T-cell (primary cell): ENCODE results near the gene GLTP. TPM values are rescaled to one million over a fixed set of nuclear protein-coding genes. Genes with fewer than 3 reads are reported as not detected.

Experiments used
- ATAC-seq, 4 experiments: fragments of 200-7000 bp in 3 of 4; fragments of 150-1000 bp in 1 of 4; cut with Tn5 transposase; replicated peaks in 1 of 4; 1 replicate in 3 of 4; 2 replicates in 1 of 4; pipeline ENCODE4 v1.10.0; 2021; ENCODE audit warnings: moderate library complexity in 3 of 4, mild to moderate bottlenecking in 2 of 4, moderate number of reproducible peaks in 1 of 4
- CTCF ChIA-PET, 2 donors: fragments of 300-600 bp; sonication (Branson Sonifier 250); formaldehyde crosslinking; loops; one replicate each; lab custom pipeline; 2022; ENCODE audit warnings: antibody characterized with exemption in 2 of 2; lab: Charles Lee
- POLR2A ChIA-PET, 2 donors: fragments of 300-600 bp; sonication (Branson Sonifier 250); formaldehyde crosslinking; loops; one replicate each; lab custom pipeline; 2022; ENCODE audit warnings: antibody characterized with exemption in 2 of 2; lab: Charles Lee
- DNase-seq, 35 experiments: peaks; one replicate each; pipeline versions ENCODE4 v3.0.0 to v3.0.0-alpha.2; 2013 to 2023
- H3K27ac ChIP-seq: one replicate; pipeline ENCODE4 v1.5.1; 2013; ENCODE audit warnings: low read length
- H3K27me3 ChIP-seq, 2 experiments: replicated peaks in 1 of 2; 1 replicate in 1 of 2; 2 replicates in 1 of 2; pipeline versions ENCODE4 v1.6.1 to v1.7.0; 2013; ENCODE audit warnings: low read length in 1 of 2, mixed read lengths in 1 of 2; ENCODE audit not compliant: control insufficient read depth in 2 of 2, insufficient read depth in 2 of 2; ENCODE audit errors: extremely low read depth in 1 of 2
- H3K36me3 ChIP-seq, 2 donors: 1 replicate in 1 of 2; 2 replicates in 1 of 2; pipeline versions ENCODE4 v1.6.1 to v1.7.0; 2013; ENCODE audit warnings: low read length in 1 of 2; ENCODE audit not compliant: control insufficient read depth in 2 of 2, insufficient read depth in 1 of 2; ENCODE audit errors: extremely low read depth in 1 of 2
- H3K4me1 ChIP-seq, 2 experiments: 1 replicate in 1 of 2; 2 replicates in 1 of 2; pipeline versions ENCODE4 v1.6.1 to v1.7.0; 2013; ENCODE audit warnings: low read length in 2 of 2, mixed read lengths in 1 of 2; ENCODE audit not compliant: insufficient read depth in 2 of 2, control insufficient read depth in 1 of 2; ENCODE audit errors: extremely low read depth in 1 of 2
- H3K4me3 ChIP-seq, 2 donors: 1 replicate in 1 of 2; 2 replicates in 1 of 2; pipeline versions ENCODE4 v1.5.1 to v1.7.0; 2013; ENCODE audit warnings: mild to moderate bottlenecking in 2 of 2, low read length in 1 of 2, moderate library complexity in 1 of 2; ENCODE audit not compliant: control insufficient read depth in 1 of 2; ENCODE audit errors: extremely low read depth in 1 of 2
- H3K9me3 ChIP-seq: 2 replicates; pipeline ENCODE4 v1.7.0; 2013
- H3K27ac Mint-ChIP-seq, 2 donors: one replicate each; pipeline ENCODE4 v1.8.0; 2020 to 2021; ENCODE audit warnings: mild to moderate bottlenecking in 2 of 2, mixed read lengths in 2 of 2
- H3K27me3 Mint-ChIP-seq, 2 donors: one replicate each; pipeline ENCODE4 v1.8.0; 2021 to 2022; ENCODE audit warnings: mixed read lengths in 2 of 2
- H3K36me3 Mint-ChIP-seq: one replicate; pipeline ENCODE4 v1.8.0; 2021; ENCODE audit warnings: mixed read lengths
- H3K4me1 Mint-ChIP-seq, 3 donors: one replicate each; pipeline ENCODE4 v1.8.0; 2020 to 2022; ENCODE audit warnings: mixed read lengths in 3 of 3, mild to moderate bottlenecking in 1 of 3
- H3K4me3 Mint-ChIP-seq, 3 donors: one replicate each; pipeline ENCODE4 v1.8.0; 2020 to 2022; ENCODE audit warnings: mild to moderate bottlenecking in 3 of 3, mixed read lengths in 3 of 3, moderate library complexity in 3 of 3
- H3K9me3 Mint-ChIP-seq, 3 donors: one replicate each; pipeline ENCODE4 v1.8.0; 2020 to 2022; ENCODE audit warnings: mixed read lengths in 3 of 3
- WGBS: methylation state at CpG from one replicate; pipeline ENCODE4 v1.1.5; 2013; ENCODE audit warnings: missing lambda C conversion rate; ENCODE audit not compliant: insufficient coverage; 5-methylcytosine and 5-hydroxymethylcytosine counted together
- total RNA-seq, 35 experiments: library from RNA in 6 of 35; stranded (reverse) in 6 of 35; fragments of 120-200 nt in 1 of 35; gene quantifications; one replicate each; pipeline versions ENCODE4 v1.2.1 to v1.2.4 and lab custom pipeline; 2013 to 2026

Gene GLTP
- total RNA-seq, 5 donors from 2014 or later (not counting 1 experiment from before 2014, with no cell fraction given): 22.0 to 29.5 (median 23.8) TPM

DNA sequence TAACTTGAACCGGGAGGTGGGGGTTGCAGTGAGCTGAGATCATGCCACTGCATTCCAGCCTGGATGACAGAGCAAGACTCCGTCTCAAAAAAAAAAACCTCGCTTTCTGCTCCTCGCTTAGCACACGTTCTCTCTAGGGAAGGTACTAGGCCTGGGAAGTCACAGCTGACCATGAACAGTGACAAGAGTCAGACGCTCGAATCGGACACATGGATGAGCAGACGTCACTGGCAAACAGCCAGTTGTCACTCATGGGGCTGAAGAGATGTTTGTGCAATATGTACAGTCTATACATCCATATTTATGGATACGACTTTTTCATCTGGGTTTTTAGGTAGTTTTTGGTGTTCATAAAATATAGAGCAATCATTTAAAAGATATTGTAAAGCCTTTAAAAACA is 39.1 kb upstream of the GLTP start:
- Mint-ChIP-seq H3K36me3 (peaks cover 56% of the 10 kb centered on the region), H3K4me1 (no peaks in the 10 kb centered on the region), H3K27me3 (no peaks in the 10 kb centered on the region), H3K4me3 (no peak overlapping the region), H3K9me3 (no peaks in the 10 kb centered on the region), H3K27ac (no peak overlapping the region)
- no peak for ATAC-seq
- H3K36me3 ChIP-seq: peaks cover 23 to 76% of the 10 kb centered on the region in 2 donors
- POLR2A ChIA-PET: no interaction called here
- 94% methylated on average over 5 of the region's 10 CpGs for WGBS
- H3K4me3 ChIP-seq: no peak overlapping the region
- CTCF ChIA-PET: no interaction called here
- H3K4me1 ChIP-seq: no peaks in the 10 kb centered on the region
- H3K9me3 ChIP-seq: no peaks in the 10 kb centered on the region
- no peak overlapping the region for H3K27ac ChIP-seq
- no peaks in the 10 kb centered on the region for H3K27me3 ChIP-seq
- DNase-seq: no peak

DNA sequence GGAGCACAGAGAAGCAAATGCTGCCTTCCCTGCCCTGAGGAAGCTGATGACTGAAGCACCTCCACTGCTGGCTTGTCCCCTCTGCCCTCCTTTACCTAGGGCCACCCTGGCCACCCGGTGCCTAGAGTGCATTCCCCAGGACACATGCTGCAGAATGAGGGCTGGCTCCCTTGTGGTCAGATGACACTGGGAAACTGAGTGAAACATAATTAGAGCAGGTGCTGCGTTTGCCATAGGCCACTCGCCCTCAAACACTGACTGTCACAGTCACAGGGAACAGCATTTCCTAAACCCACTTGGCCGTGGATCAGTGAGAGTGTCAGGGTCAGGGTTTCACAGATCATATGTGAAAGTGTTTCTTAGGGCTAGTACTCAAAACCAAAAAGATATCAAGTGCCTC is 35.7 kb upstream of the GLTP start:
- Mint-ChIP-seq H3K4me1 (no peaks in the 10 kb centered on the region), H3K4me3 (no peak overlapping the region), H3K9me3 (no peaks in the 10 kb centered on the region), H3K27ac (peak overlapping the region in 1 of 2 donors; percentile 36), H3K27me3 (no peaks in the 10 kb centered on the region), H3K36me3 (peaks cover 69% of the 10 kb centered on the region)
- DNase-seq (no peak), ATAC-seq (no peak)
- Histone ChIP-seq H3K27me3 (no peaks in the 10 kb centered on the region), H3K36me3 (peaks cover 21 to 93% of the 10 kb centered on the region in 2 donors), H3K4me1 (no peaks in the 10 kb centered on the region), H3K4me3 (no peak overlapping the region), H3K9me3 (no peaks in the 10 kb centered on the region), H3K27ac (no peak overlapping the region)
- ChIA-PET POLR2A (no interaction called here), CTCF (interaction anchor here in 1 of 2 donors (0.7 kb wide), 1 partner anchor 38 kb away, joined by 5 read pairs; no protein-coding TSS in a partner anchor)
- WGBS: 100% methylated on average over 3 of the region's 4 CpGs

DNA sequence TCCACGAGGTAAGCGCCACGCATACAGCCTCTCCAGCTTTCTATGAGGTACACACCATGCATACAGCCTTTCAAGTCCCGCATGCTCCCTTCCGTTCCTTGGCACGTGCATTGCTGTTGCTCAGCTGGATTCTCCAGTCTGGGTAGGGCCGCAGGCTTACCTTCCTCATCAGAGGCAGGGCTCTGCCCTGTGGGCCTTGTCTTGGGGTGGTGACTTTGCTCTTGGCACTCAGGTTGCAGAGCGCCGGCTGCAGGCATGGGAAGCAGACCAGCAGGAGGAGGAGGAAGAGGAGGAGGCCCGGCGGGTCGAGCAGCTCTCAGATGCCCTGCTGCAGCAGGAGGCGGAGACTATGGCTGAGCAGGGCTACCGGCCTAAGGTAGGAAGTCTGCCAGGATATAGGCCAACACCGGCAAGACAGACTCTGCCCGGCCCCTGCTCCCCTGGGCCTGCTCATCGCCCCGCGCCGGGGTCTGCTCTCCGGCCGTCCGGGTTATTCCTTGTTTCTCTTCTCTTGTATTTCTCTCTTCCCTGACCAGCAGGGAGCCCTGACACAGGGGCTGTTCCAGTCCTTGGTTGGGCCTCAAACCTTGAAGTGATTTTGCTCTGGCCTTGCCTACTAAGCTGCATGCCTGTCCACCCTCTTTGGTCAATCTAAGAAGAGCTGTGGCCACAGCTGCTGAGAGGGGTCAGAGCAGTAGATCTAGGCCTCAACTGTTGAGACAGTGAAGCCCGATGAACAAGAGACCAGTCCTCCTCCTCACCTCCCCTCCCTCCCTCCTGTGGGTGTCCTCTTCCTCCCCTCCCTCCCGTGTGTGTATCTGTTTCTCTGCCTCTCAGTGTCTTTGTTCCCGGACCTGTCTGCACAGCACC is 35.1 kb upstream of the GLTP start:
- H3K4me1 Mint-ChIP-seq: no peaks in the 10 kb centered on the region
- ChIA-PET CTCF (interaction anchor here in 1 of 2 donors (0.7 kb wide), 1 partner anchor 38 kb away, joined by 5 read pairs; no protein-coding TSS in a partner anchor), POLR2A (no interaction called here)
- H3K27ac Mint-ChIP-seq: peak overlapping the region in 1 of 2 donors; percentile 36
- Histone ChIP-seq H3K4me1 (no peaks in the 10 kb centered on the region), H3K27ac (no peak overlapping the region), H3K9me3 (no peaks in the 10 kb centered on the region), H3K27me3 (no peaks in the 10 kb centered on the region), H3K36me3 (peaks cover 27 to 92% of the 10 kb centered on the region in 2 donors), H3K4me3 (no peak overlapping the region)
- peaks cover 67% of the 10 kb centered on the region for H3K36me3 Mint-ChIP-seq
- H3K9me3 Mint-ChIP-seq: no peaks in the 10 kb centered on the region
- WGBS: 92% methylated on average over 26 of the region's 26 CpGs
- H3K4me3 Mint-ChIP-seq: no peak overlapping the region
- no peaks in the 10 kb centered on the region for H3K27me3 Mint-ChIP-seq
- ATAC-seq: no peak
- no peak for DNase-seq

DNA sequence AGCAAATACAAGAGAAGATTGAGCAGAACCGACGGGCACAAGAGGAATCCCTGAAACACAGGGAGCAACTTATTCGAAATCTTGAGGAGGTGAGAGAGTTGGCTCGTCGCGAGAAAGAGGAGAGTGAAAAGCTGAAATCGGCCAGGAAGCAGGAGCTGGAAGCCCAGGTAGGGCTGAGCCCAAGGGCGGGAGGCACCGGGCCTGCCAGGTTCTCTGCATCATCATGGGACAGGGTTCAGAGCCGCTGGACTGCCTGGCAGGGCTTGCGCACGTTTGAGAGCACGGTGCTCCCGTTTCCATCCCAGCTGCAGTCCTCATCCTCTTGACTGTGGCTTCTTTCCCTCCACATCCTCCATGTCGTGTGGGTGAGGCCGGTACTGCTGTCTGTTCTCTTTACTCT is 34.1 kb upstream of the GLTP start:
- Mint-ChIP-seq H3K27me3 (no peaks in the 10 kb centered on the region), H3K27ac (no peak overlapping the region), H3K36me3 (peaks cover 59% of the 10 kb centered on the region), H3K4me1 (no peaks in the 10 kb centered on the region), H3K9me3 (no peaks in the 10 kb centered on the region), H3K4me3 (no peak overlapping the region)
- WGBS: 93% methylated on average over 13 of the region's 16 CpGs
- H3K36me3 ChIP-seq: peaks cover 27 to 88% of the 10 kb centered on the region in 2 donors
- no peaks in the 10 kb centered on the region for H3K9me3 ChIP-seq
- no peak overlapping the region for H3K4me3 ChIP-seq
- H3K4me1 ChIP-seq: no peaks in the 10 kb centered on the region
- DNase-seq (no peak), ATAC-seq (no peak)
- ChIA-PET CTCF (interaction anchor here in 1 of 2 donors (0.5 kb wide), 1 partner anchor 29 kb away, joined by 3 read pairs; no protein-coding TSS in a partner anchor), POLR2A (interaction anchor here in 1 of 2 donors (0.6 kb wide), 1 partner anchor 328 kb away, joined by 3 read pairs; no protein-coding TSS in a partner anchor)
- no peak overlapping the region for H3K27ac ChIP-seq
- no peaks in the 10 kb centered on the region for H3K27me3 ChIP-seq

DNA sequence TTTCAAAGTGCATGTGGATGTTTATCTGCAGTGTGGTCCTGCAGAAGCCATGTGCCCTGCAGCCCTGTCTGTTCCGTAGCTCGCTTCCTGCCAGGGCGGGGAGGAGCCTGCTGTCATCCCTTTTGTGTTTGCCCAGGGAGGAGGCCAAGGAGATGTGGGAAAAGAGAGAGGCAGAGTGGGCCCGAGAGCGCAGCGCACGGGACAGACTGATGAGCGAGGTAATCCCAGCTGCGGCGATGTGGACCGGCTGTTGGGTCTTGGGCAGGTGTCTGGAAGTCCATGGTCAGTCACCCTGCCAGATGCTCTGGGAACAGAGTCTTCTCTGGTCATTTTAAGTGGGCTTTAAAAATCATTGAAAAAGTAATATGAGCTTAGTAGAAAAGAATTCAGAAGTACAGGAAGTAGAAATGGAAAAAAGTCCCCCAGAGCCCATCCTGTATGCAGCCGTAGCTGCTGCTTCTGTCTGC is 32.5 kb upstream of the GLTP start:
- ChIA-PET CTCF (no interaction called here), POLR2A (interaction anchor here in 1 of 2 donors (0.7 kb wide), 1 partner anchor 12 kb away, joined by 4 read pairs; the partner anchor contains the start of gene TCHP)
- no peak overlapping the region for H3K27ac ChIP-seq
- H3K4me1 Mint-ChIP-seq: no peaks in the 10 kb centered on the region
- peaks cover 30 to 90% of the 10 kb centered on the region in 2 donors for H3K36me3 ChIP-seq
- H3K27me3 ChIP-seq: no peaks in the 10 kb centered on the region
- no peaks in the 10 kb centered on the region for H3K9me3 Mint-ChIP-seq
- no peaks in the 10 kb centered on the region for H3K4me1 ChIP-seq
- H3K4me3 Mint-ChIP-seq: no peak overlapping the region
- H3K4me3 ChIP-seq: no peak overlapping the region
- H3K9me3 ChIP-seq: no peaks in the 10 kb centered on the region
- 92% methylated on average over 9 of the region's 12 CpGs for WGBS
- peaks cover 60% of the 10 kb centered on the region for H3K36me3 Mint-ChIP-seq
- no peak overlapping the region for H3K27ac Mint-ChIP-seq
- ATAC-seq (no peak), DNase-seq (no peak)
- no peaks in the 10 kb centered on the region for H3K27me3 Mint-ChIP-seq

DNA sequence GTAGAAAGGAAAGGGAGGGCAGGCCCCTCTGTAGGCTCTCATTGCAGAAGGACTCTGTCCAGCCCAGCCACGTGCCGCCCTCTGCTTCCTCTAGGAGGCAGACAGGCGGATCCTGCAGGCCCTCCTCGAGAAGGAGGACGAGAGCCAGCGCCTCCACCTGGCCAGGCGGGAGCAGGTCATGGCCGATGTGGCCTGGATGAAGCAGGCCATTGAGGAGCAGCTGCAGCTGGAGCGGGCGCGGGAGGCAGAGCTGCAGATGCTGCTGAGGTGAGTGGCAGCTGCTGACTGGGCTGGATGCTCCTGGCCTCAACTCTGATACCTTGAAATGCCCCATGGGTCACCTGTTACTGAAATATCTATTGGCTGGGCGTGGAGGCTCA is 30.6 kb upstream of the GLTP start:
- no peaks in the 10 kb centered on the region for H3K27me3 Mint-ChIP-seq
- WGBS: 91% methylated on average over 11 of the region's 12 CpGs
- H3K36me3 ChIP-seq: peaks cover 34 to 90% of the 10 kb centered on the region in 2 donors
- no peak overlapping the region for H3K4me3 ChIP-seq
- no peak overlapping the region for H3K4me3 Mint-ChIP-seq
- peak overlapping the region; percentile 27 to 55 for H3K27ac Mint-ChIP-seq
- no peaks in the 10 kb centered on the region for H3K9me3 ChIP-seq
- no peaks in the 10 kb centered on the region for H3K4me1 ChIP-seq
- POLR2A ChIA-PET: no interaction called here
- peak in 2 of 35 experiments; percentile 10 to 20 for DNase-seq
- peaks cover 59% of the 10 kb centered on the region for H3K36me3 Mint-ChIP-seq
- no peak for ATAC-seq
- H3K9me3 Mint-ChIP-seq: no peaks in the 10 kb centered on the region
- CTCF ChIA-PET: interaction anchor here (0.7 to 1.0 kb wide), 2 partner anchors 10 to 22 kb away, joined by 3 read pairs; no protein-coding TSS in a partner anchor
- no peaks in the 10 kb centered on the region for H3K27me3 ChIP-seq
- no peak overlapping the region for H3K27ac ChIP-seq
- no peaks in the 10 kb centered on the region for H3K4me1 Mint-ChIP-seq
